CD14-positive monocyte (primary cell): ENCODE measurements around the gene CORO1C. TPM values are rescaled to one million over a fixed set of nuclear protein-coding genes. Genes with fewer than 3 reads are reported as not detected.
A peak's percentile ranks its signal among the peaks of the same experiment; 100 is the strongest.

ENCODE experiments used
- DNase-seq, 3 donors: peaks; one replicate each; pipeline ENCODE4 v3.0.0-alpha.2; 2011 to 2022
- H2AFZ ChIP-seq: 2 replicates; pipeline ENCODE4 v1.6.0; 2012; ENCODE audit warnings: mild to moderate bottlenecking, low read depth, low read length, inconsistent platforms; ENCODE audit not compliant: insufficient read depth, poor library complexity, severe bottlenecking
- H3K27ac ChIP-seq, 2 donors: 1 replicate in 1 of 2; 2 replicates in 1 of 2; pipeline ENCODE4 v1.5.1; 2012 to 2013; ENCODE audit warnings: low read length in 2 of 2, control low read depth in 1 of 2, inconsistent platforms in 1 of 2, low read depth in 1 of 2, mild to moderate bottlenecking in 1 of 2
- H3K27me3 ChIP-seq, 2 donors: one replicate each; pipeline versions ENCODE4 v1.6.0 to v1.6.1; 2011 to 2013; ENCODE audit warnings: low read length in 2 of 2; ENCODE audit not compliant: control insufficient read depth in 2 of 2, insufficient read depth in 2 of 2
- H3K36me3 ChIP-seq, 2 donors: replicated peaks in 1 of 2; 1 replicate in 1 of 2; 2 replicates in 1 of 2; pipeline versions ENCODE4 v1.5.1 to v1.6.1; 2012 to 2013; ENCODE audit warnings: low read length in 2 of 2, control low read depth in 1 of 2, inconsistent platforms in 1 of 2, mild to moderate bottlenecking in 1 of 2; ENCODE audit not compliant: insufficient read depth in 2 of 2, control insufficient read depth in 1 of 2
- H3K4me1 ChIP-seq, 2 donors: 1 replicate in 1 of 2; 2 replicates in 1 of 2; pipeline versions ENCODE4 v1.5.1 to v1.6.1; 2012 to 2013; ENCODE audit warnings: low read length in 2 of 2, control low read depth in 1 of 2, inconsistent platforms in 1 of 2, mild to moderate bottlenecking in 1 of 2, moderate library complexity in 1 of 2; ENCODE audit not compliant: insufficient read depth in 2 of 2, control insufficient read depth in 1 of 2
- H3K4me2 ChIP-seq: replicated peaks from 2 replicates; pipeline ENCODE3; 2012; ENCODE audit warnings: low read length, moderate library complexity, mild to moderate bottlenecking; ENCODE audit not compliant: poor library complexity, severe bottlenecking; ENCODE audit errors: extremely low read depth
- H3K4me3 ChIP-seq, 3 experiments: fragments of 200-600 bp in 1 of 3; sonication (generic) in 1 of 3; replicated peaks in 1 of 3; 1 replicate in 2 of 3; 2 replicates in 1 of 3; pipeline ENCODE4 v1.5.1; 2011 to 2013; ENCODE audit warnings: low read length in 3 of 3, mild to moderate bottlenecking in 3 of 3, control low read depth in 2 of 3, low read depth in 2 of 3, inconsistent platforms in 1 of 3, moderate library complexity in 1 of 3
- H3K79me2 ChIP-seq: 2 replicates; pipeline ENCODE4 v1.6.0; 2012; ENCODE audit warnings: mild to moderate bottlenecking, control low read depth, inconsistent platforms, low read length, moderate library complexity; ENCODE audit not compliant: insufficient read depth
- H3K9ac ChIP-seq: 2 replicates; pipeline ENCODE4 v1.6.0; 2017; ENCODE audit warnings: low read length, mild to moderate bottlenecking; ENCODE audit not compliant: insufficient read depth, poor library complexity, severe bottlenecking
- H3K9me3 ChIP-seq, 2 donors: replicated peaks in 1 of 2; 1 replicate in 1 of 2; 2 replicates in 1 of 2; pipeline versions ENCODE4 v1.5.1 to v1.6.1; 2012 to 2013; ENCODE audit warnings: low read length in 2 of 2, control low read depth in 1 of 2; ENCODE audit not compliant: control insufficient read depth in 1 of 2, insufficient read depth in 1 of 2
- H4K20me1 ChIP-seq: 2 replicates; pipeline ENCODE4 v1.6.0; 2012; ENCODE audit warnings: mild to moderate bottlenecking, low read length, control low read depth, moderate library complexity; ENCODE audit not compliant: insufficient read depth
- H3K27ac Mint-ChIP-seq, 7 donors: one replicate each; pipeline ENCODE4 v1.8.0; 2020; ENCODE audit warnings: mild to moderate bottlenecking in 7 of 7, mixed read lengths in 7 of 7, moderate library complexity in 6 of 7, inconsistent platforms in 2 of 7
- H3K27me3 Mint-ChIP-seq, 3 donors: one replicate each; pipeline ENCODE4 v1.8.0; 2021 to 2022; ENCODE audit warnings: low read depth in 3 of 3, mild to moderate bottlenecking in 3 of 3, mixed read lengths in 3 of 3, moderate library complexity in 3 of 3, inconsistent platforms in 1 of 3
- H3K36me3 Mint-ChIP-seq, 2 donors: one replicate each; pipeline ENCODE4 v1.8.0; 2020; ENCODE audit warnings: mixed read lengths in 2 of 2, inconsistent platforms in 1 of 2, mild to moderate bottlenecking in 1 of 2
- H3K4me1 Mint-ChIP-seq: one replicate; pipeline ENCODE4 v1.8.0; 2020; ENCODE audit warnings: mild to moderate bottlenecking, mixed read lengths
- H3K4me3 Mint-ChIP-seq, 2 donors: one replicate each; pipeline ENCODE4 v1.8.0; 2020; ENCODE audit warnings: mild to moderate bottlenecking in 2 of 2, mixed read lengths in 2 of 2, moderate library complexity in 1 of 2
- H3K9me3 Mint-ChIP-seq, 7 donors: one replicate each; pipeline ENCODE4 v1.8.0; 2020 to 2022; ENCODE audit warnings: mixed read lengths in 7 of 7, mild to moderate bottlenecking in 6 of 7, moderate library complexity in 6 of 7, inconsistent platforms in 2 of 7
- WGBS: methylation state at CpG from one replicate; pipeline ENCODE4 v1.1.5; 2013; ENCODE audit warnings: missing lambda C conversion rate; ENCODE audit not compliant: insufficient coverage; 5-methylcytosine and 5-hydroxymethylcytosine counted together
- intact Hi-C, 2 donors: fragments of 100-400 bp; cut with micrococcal nuclease; formaldehyde crosslinking; loops; one replicate each; pipeline versions ENCODE4 v1.15.0 to v1.15.1; 2023
- polyA plus RNA-seq, 3 donors: library from polyadenylated mRNA; depleted of rRNA in 1 of 3; unstranded in 2 of 3; stranded (reverse) in 1 of 3; fragments of 300-500 nt in 2 of 3; fragments of >200 nt in 1 of 3; fragmentation: Illumina TruSeq in 2 of 3; gene quantifications; 1 replicate in 2 of 3; 2 replicates in 1 of 3; pipeline ENCODE4 v1.2.3, GENCODE V29; 2012 to 2021
- TF ChIP-seq, protein P1 (sequence below): fragments of 200-600 bp; IDR thresholded peaks from one replicate; pipeline ENCODE4 v1.8.0; 2022; ENCODE audit warnings: antibody characterized with exemption, mild to moderate bottlenecking

CORO1C gene
- polyA plus RNA-seq, 3 donors: 77.5 to 285 (median 229) TPM

DNA sequence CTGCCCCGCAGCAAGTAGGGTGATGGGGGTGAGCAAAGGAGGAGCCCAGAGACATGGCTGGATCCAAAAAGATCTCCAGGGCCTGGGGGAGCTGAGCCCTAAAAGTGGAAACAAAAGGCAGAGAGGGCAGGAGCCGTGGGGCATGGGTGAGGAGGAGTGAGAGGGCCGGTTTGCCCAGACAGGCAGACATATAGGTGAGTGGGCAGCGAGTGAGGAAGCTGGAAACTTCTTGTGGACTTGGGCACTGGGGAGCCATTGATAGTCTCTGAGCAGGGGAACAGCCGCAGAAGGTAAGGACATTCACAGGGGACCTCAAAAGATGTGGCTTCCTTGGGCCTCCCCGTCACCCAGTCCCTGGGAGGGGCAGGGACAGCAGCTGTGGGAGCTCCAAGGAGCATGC, 116.7 kb downstream of the CORO1C start:
- H3K9me3 Mint-ChIP-seq: peaks cover 8 to 14% (median 9%) of the 10 kb centered on the region in 7 donors
- Histone ChIP-seq H3K27me3 (peaks cover 0 to 3% of the 10 kb centered on the region in 2 donors), H3K9me3 (peaks cover 7 to 8% of the 10 kb centered on the region in 2 donors), H3K27ac (no peak overlapping the region), H3K4me2 (no peak overlapping the region), H3K36me3 (peaks cover 0 to 7% of the 10 kb centered on the region in 2 donors), H3K4me1 (peaks cover 16 to 23% of the 10 kb centered on the region in 2 donors), H2AFZ (no peak overlapping the region), H3K9ac (no peak overlapping the region), H3K4me3 (no peak overlapping the region), H4K20me1 (peaks cover 38% of the 10 kb centered on the region), H3K79me2 (peaks cover 18% of the 10 kb centered on the region)
- peak overlapping the region in 3 of 7 donors; percentile 16 to 90 (median 72) for H3K27ac Mint-ChIP-seq
- H3K4me3 Mint-ChIP-seq: no peak overlapping the region
- WGBS: 93% methylated on average over 6 of the region's 6 CpGs
- H3K4me1 Mint-ChIP-seq: peaks cover 22% of the 10 kb centered on the region
- peaks cover 1 to 8% (median 5%) of the 10 kb centered on the region in 3 donors for H3K27me3 Mint-ChIP-seq
- H3K36me3 Mint-ChIP-seq: peaks cover 24 to 26% of the 10 kb centered on the region in 2 donors
- TF ChIP-seq, protein P1, sequence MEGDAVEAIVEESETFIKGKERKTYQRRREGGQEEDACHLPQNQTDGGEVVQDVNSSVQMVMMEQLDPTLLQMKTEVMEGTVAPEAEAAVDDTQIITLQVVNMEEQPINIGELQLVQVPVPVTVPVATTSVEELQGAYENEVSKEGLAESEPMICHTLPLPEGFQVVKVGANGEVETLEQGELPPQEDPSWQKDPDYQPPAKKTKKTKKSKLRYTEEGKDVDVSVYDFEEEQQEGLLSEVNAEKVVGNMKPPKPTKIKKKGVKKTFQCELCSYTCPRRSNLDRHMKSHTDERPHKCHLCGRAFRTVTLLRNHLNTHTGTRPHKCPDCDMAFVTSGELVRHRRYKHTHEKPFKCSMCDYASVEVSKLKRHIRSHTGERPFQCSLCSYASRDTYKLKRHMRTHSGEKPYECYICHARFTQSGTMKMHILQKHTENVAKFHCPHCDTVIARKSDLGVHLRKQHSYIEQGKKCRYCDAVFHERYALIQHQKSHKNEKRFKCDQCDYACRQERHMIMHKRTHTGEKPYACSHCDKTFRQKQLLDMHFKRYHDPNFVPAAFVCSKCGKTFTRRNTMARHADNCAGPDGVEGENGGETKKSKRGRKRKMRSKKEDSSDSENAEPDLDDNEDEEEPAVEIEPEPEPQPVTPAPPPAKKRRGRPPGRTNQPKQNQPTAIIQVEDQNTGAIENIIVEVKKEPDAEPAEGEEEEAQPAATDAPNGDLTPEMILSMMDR: no peak
- intact Hi-C loops: loop anchor here in 1 of 2 donors (10.0 kb wide), 1 partner anchor 480 kb away; the partner anchor contains the start of genes ALKBH2 and UNG
- DNase-seq: no peak

- peaks cover 16 to 23% of the 10 kb centered on the region in 2 donors for H3K4me1 ChIP-seq
- no peak overlapping the region for H3K4me2 ChIP-seq
- peaks cover 0 to under 1% of the 10 kb centered on the region in 2 donors for H3K36me3 ChIP-seq
- H3K9ac ChIP-seq: no peak overlapping the region
- intact Hi-C loops: loop anchor here in 1 of 2 donors (10.0 kb wide), 1 partner anchor 481 kb away; the partner anchor contains the start of genes ALKBH2 and UNG
- 96% methylated on average over 3 of the region's 4 CpGs for WGBS
- peaks cover 3 to 11% (median 11%) of the 10 kb centered on the region in 3 donors for H3K27me3 Mint-ChIP-seq
- H3K9me3 Mint-ChIP-seq: peaks cover 8 to 14% (median 9%) of the 10 kb centered on the region in 7 donors
- H3K4me3 ChIP-seq: no peak overlapping the region
- H3K27ac ChIP-seq: no peak overlapping the region
- H3K4me1 Mint-ChIP-seq: peaks cover 22% of the 10 kb centered on the region
- no peak for DNase-seq
- peaks cover 0 to 5% of the 10 kb centered on the region in 2 donors for H3K27me3 ChIP-seq
- H2AFZ ChIP-seq: no peak overlapping the region
- peaks cover 12% of the 10 kb centered on the region for H3K79me2 ChIP-seq
- peaks cover 7 to 8% of the 10 kb centered on the region in 2 donors for H3K9me3 ChIP-seq
- H3K4me3 Mint-ChIP-seq: no peak overlapping the region
- H4K20me1 ChIP-seq: peaks cover 33% of the 10 kb centered on the region
- TF ChIP-seq, protein P1: no peak
- H3K36me3 Mint-ChIP-seq: peaks cover 18 to 22% of the 10 kb centered on the region in 2 donors
- H3K27ac Mint-ChIP-seq: peak overlapping the region in 1 of 7 donors; percentile 72
Measured at GRCh38 chr12:108614041-108614440, 117.3 kb downstream of the CORO1C start.
